HepG2 (cell line): Measurements from ENCODE around the gene NEK8. TPM values are rescaled to one million over a fixed set of nuclear protein-coding genes. Genes with fewer than 3 reads are reported as not detected.
A peak's percentile ranks its signal among the peaks of the same experiment; 100 is the strongest.

ENCODE experiments used
- AGO2 ChIP-seq: fragments of 200-400 bp; formaldehyde crosslinking; optimal IDR thresholded peaks from 2 replicates; pipeline ENCODE3; 2017; ENCODE audit warnings: mild to moderate bottlenecking, low read depth, low read length, moderate library complexity
- AHR ChIP-seq: IDR thresholded peaks from 2 replicates; pipeline ENCODE4 v1.6.1; 2018; ENCODE audit warnings: missing genetic modification reagents, missing compliant biosample characterization
- ARID4A ChIP-seq: sonication (generic); formaldehyde crosslinking; IDR thresholded peaks from 2 replicates; pipeline ENCODE4 v1.5.0; 2020; ENCODE audit warnings: mild to moderate bottlenecking, missing genetic modification reagents, borderline replicate concordance
- ASH2L ChIP-seq: fragments of 300-600, 200-600 bp; sonication (generic); IDR thresholded peaks from 2 replicates; pipeline ENCODE4 v1.7.0; 2017; ENCODE audit warnings: low read depth, mild to moderate bottlenecking, moderate library complexity, mixed read lengths, low read length; ENCODE audit not compliant: insufficient read length
- DMAP1 ChIP-seq: IDR thresholded peaks from 2 replicates; pipeline ENCODE4 v1.6.1; 2016
- KDM5A ChIP-seq: fragments of 200-600 bp; sonication (generic); IDR thresholded peaks from 2 replicates; pipeline ENCODE4 v1.7.0; 2018; ENCODE audit warnings: antibody characterized with exemption, mild to moderate bottlenecking, low read length, borderline replicate concordance
- KMT2A ChIP-seq: sonication (generic); formaldehyde crosslinking; IDR thresholded peaks from 2 replicates; pipeline ENCODE4 v1.4.0; 2020; ENCODE audit warnings: missing genetic modification reagents
- PHB2 ChIP-seq: fragments of 450-650 bp; IDR thresholded peaks from 2 replicates; pipeline ENCODE4 v1.6.1; 2018; ENCODE audit not compliant: partially characterized antibody
- PHF21A ChIP-seq: sonication (generic); formaldehyde crosslinking; IDR thresholded peaks from 2 replicates; pipeline ENCODE4 v1.5.0; 2020; ENCODE audit warnings: mild to moderate bottlenecking, missing genetic modification reagents
- POLR2A ChIP-seq, 2 experiments: IDR thresholded peaks; 2 replicates each; pipeline ENCODE4 v1.6.1; 2011; ENCODE audit warnings: low read depth in 2 of 2, low read length in 2 of 2, mild to moderate bottlenecking in 1 of 2, moderate library complexity in 1 of 2; ENCODE audit not compliant: insufficient read depth in 1 of 2
- RBFOX2 ChIP-seq: fragments of 200-400 bp; formaldehyde crosslinking; IDR thresholded peaks from 2 replicates; pipeline ENCODE4 v1.6.1; 2017; ENCODE audit warnings: low read depth, mild to moderate bottlenecking, low read length
- SALL2 ChIP-seq: sonication (generic); formaldehyde crosslinking; IDR thresholded peaks from 2 replicates; pipeline ENCODE4 v1.8.1; 2023; ENCODE audit warnings: mild to moderate bottlenecking, missing genetic modification reagents, inconsistent platforms
- UBTF ChIP-seq: sonication (generic); formaldehyde crosslinking; IDR thresholded peaks from 2 replicates; pipeline ENCODE4 v1.4.0; 2020; ENCODE audit warnings: mild to moderate bottlenecking, missing genetic modification reagents
- YEATS4 ChIP-seq: sonication (generic); formaldehyde crosslinking; IDR thresholded peaks from 2 replicates; pipeline ENCODE4 v1.4.0; 2020; ENCODE audit warnings: missing genetic modification reagents, borderline replicate concordance
- ZBTB7A ChIP-seq: sonication (generic); formaldehyde crosslinking; IDR thresholded peaks from 2 replicates; pipeline ENCODE4 v1.8.0; 2022; ENCODE audit warnings: mild to moderate bottlenecking, missing genetic modification reagents
- ZNF224 ChIP-seq: sonication (generic); formaldehyde crosslinking; IDR thresholded peaks from 2 replicates; pipeline ENCODE4 v1.5.0; 2020; ENCODE audit warnings: mild to moderate bottlenecking, missing genetic modification reagents
- ZNF34 ChIP-seq: sonication (generic); formaldehyde crosslinking; IDR thresholded peaks from 2 replicates; pipeline ENCODE4 v1.4.0; 2020; ENCODE audit warnings: mild to moderate bottlenecking, missing genetic modification reagents, borderline replicate concordance
- ZNF510 ChIP-seq: sonication (generic); formaldehyde crosslinking; IDR thresholded peaks from 2 replicates; pipeline ENCODE4 v1.4.0; 2020; ENCODE audit warnings: low read depth, mild to moderate bottlenecking, missing genetic modification reagents
- ZNF547 ChIP-seq: sonication (generic); formaldehyde crosslinking; IDR thresholded peaks from 2 replicates; pipeline ENCODE4 v1.5.1; 2020; ENCODE audit warnings: mild to moderate bottlenecking, missing genetic modification reagents
- ZNF558 ChIP-seq: sonication (generic); formaldehyde crosslinking; IDR thresholded peaks from 2 replicates; pipeline ENCODE4 v1.9.0; 2022; ENCODE audit warnings: mild to moderate bottlenecking, missing genetic modification reagents, borderline replicate concordance
- ZNF770 ChIP-seq: sonication (generic); formaldehyde crosslinking; IDR thresholded peaks from 2 replicates; pipeline ENCODE4 v1.5.0; 2020; ENCODE audit warnings: mild to moderate bottlenecking, missing genetic modification reagents
- ZSCAN9 ChIP-seq: IDR thresholded peaks from 2 replicates; pipeline ENCODE4 v1.6.1; 2016; ENCODE audit warnings: borderline replicate concordance
- polyA plus RNA-seq, 8 experiments: library from polyadenylated mRNA; depleted of rRNA in 3 of 8; stranded (reverse) in 7 of 8; unstranded in 1 of 8; fragments of >200 nt; fragmentation: Illumina TruSeq in 4 of 8; extraction: Trizol in 4 of 8; gene quantifications; 2 replicates each; pipeline versions ENCODE4 v1.2.1 to v1.2.3, GENCODE V29; 2011 to 2016; ENCODE audit warnings: low read depth in 4 of 8, missing spikeins in 1 of 8, mixed read lengths in 1 of 8; ENCODE audit not compliant: insufficient read depth in 1 of 8
- total RNA-seq, 5 experiments: library from RNA; depleted of rRNA; stranded (reverse); fragments of >200 nt; fragmentation: Illumina TruSeq; extraction: Trizol; gene quantifications; 2 replicates each; pipeline ENCODE4 v1.2.3, GENCODE V29; 2016; ENCODE audit warnings: low read depth in 1 of 5

Gene NEK8
- total and polyA plus RNA-seq, 2 of the 13 experiments (the other 11 are each of a cell fraction or from before 2014, with no cell fraction given): 5.8 to 13.5 TPM

GRCh38 chr17:28720247-28720996, 8.2 kb upstream of the NEK8 start (continued):
- TF ChIP-seq YEATS4 (CRISPR knock-in tag) (0 out of 2 replicates have a peak, but pooled peaks have one; percentile 0), ZNF510 (CRISPR knock-in tag) (no peak), ASH2L (peak; percentile 5), SALL2 (no peak), KMT2A (CRISPR knock-in tag) (peak; percentile 22; the same call in 1 of the 2 replicates), ZNF224 (CRISPR knock-in tag) (no peak), KDM5A (0 out of 2 replicates have a peak, but pooled peaks have one; percentile 17), POLR2A (IDR thresholded peaks at IDR 0.05; ENCODE audit: insufficient read depth in 1 of 2, low read depth in 2 of 2, low read length in 2 of 2) (peak in 1 of 2 experiments; percentile 21; a peak in 2 of 4 replicates), ARID4A (CRISPR knock-in tag) (0 out of 2 replicates have a peak, but pooled peaks have one; percentile 7), ZBTB7A (no peak), ZNF547 (CRISPR knock-in tag) (peak; percentile 30; the same call in 1 of the 2 replicates), PHB2 (no peak), DMAP1 (peak; percentile 6), RBFOX2 (peak; percentile 7; the same call in 1 of the 2 replicates), ZSCAN9 (CRISPR knock-in tag) (no peak), ZNF770 (CRISPR knock-in tag) (no peak), ZNF34 (CRISPR knock-in tag) (no peak), ZNF558 (CRISPR knock-in tag) (0 out of 2 replicates have a peak, but pooled peaks have one; percentile 27), PHF21A (0 out of 2 replicates have a peak, but pooled peaks have one; percentile 4), UBTF (CRISPR knock-in tag) (peak; percentile 23; the same call in 1 of the 2 replicates), AGO2 (peak; percentile 67), AHR (CRISPR knock-in tag) (no peak)
